ENCODE results near the gene GNAS-AS1.

The GNAS-AS1 gene

DNA sequence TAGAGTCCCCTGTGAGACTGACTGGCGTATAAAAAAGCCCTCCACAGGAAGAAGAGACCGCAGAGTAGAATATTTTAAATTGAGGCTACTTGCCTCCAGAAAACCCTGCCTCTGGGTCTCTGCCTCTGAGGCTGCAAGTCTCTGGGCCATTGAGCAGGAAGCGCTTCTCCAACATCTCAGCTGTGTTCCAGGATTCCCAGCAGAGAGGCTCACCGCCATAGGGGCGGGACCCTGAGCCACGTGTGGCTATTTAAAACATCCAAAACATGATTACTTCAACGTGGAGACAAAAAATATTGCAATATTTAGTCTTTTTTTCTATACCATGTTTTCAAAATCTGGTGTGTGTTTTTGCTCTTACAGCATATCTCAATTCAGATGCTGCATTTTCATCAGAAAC, 59.4 kb downstream of the GNAS-AS1 start:
- Histone ChIP-seq H3K4me3 (IDR thresholded peaks at IDR 0.05; ENCODE audit: insufficient read depth, low read depth, low read length) (no peak overlapping the region), H3K4me2 (no peak overlapping the region), H3K36me3 (ENCODE audit: insufficient read depth) (no peaks in the 10 kb centered on the region), H4K20me1 (ENCODE audit: insufficient read depth) (no peaks in the 10 kb centered on the region), H3K4me1 (ENCODE audit: low read depth, poor library complexity, severe bottlenecking) (no peaks in the 10 kb centered on the region), H3K79me2 (ENCODE audit: insufficient read depth, low read depth) (no peaks in the 10 kb centered on the region), H2AFZ (ENCODE audit: low read depth) (no peak overlapping the region), H3K27me3 (ENCODE audit: insufficient read depth, low read depth) (peaks cover 72% of the 10 kb centered on the region), H3K27ac (no peak overlapping the region), H3K9ac (no peak overlapping the region)
- TF ChIP-seq, protein P1, sequence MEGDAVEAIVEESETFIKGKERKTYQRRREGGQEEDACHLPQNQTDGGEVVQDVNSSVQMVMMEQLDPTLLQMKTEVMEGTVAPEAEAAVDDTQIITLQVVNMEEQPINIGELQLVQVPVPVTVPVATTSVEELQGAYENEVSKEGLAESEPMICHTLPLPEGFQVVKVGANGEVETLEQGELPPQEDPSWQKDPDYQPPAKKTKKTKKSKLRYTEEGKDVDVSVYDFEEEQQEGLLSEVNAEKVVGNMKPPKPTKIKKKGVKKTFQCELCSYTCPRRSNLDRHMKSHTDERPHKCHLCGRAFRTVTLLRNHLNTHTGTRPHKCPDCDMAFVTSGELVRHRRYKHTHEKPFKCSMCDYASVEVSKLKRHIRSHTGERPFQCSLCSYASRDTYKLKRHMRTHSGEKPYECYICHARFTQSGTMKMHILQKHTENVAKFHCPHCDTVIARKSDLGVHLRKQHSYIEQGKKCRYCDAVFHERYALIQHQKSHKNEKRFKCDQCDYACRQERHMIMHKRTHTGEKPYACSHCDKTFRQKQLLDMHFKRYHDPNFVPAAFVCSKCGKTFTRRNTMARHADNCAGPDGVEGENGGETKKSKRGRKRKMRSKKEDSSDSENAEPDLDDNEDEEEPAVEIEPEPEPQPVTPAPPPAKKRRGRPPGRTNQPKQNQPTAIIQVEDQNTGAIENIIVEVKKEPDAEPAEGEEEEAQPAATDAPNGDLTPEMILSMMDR (conservative IDR thresholded peaks at IDR 0.05; ENCODE audit: low read depth, low read length): no peak

DNA sequence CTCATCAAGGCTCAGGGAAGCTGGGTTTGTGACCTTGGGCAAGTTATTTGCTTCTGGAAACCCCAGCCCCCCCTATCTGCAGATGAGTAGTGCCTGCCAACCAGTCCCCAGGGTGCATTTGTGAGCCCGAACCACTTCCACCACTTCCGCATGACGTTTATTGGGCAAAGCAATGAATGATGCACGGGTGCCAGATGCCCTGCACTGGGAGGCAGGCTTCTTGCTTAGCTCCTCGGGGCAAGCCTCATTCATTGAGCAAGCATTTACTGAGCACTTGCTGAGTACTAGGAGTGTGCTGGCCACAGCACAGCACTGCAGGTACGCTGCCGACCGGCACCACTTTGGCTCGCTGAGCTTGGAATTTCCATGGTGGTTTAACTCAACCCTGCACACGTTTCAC, 60.2 kb downstream of the GNAS-AS1 start:
- H3K4me1 ChIP-seq (ENCODE audit: low read depth, poor library complexity, severe bottlenecking): no peaks in the 10 kb centered on the region
- no peak overlapping the region for H3K9ac ChIP-seq
- TF ChIP-seq, protein P1 (conservative IDR thresholded peaks at IDR 0.05; ENCODE audit: low read depth, low read length): no peak
- H3K27me3 ChIP-seq (ENCODE audit: insufficient read depth, low read depth): peaks cover 66% of the 10 kb centered on the region
- H3K4me2 ChIP-seq: no peak overlapping the region
- no peak overlapping the region for H2AFZ ChIP-seq (ENCODE audit: low read depth)
- H3K27ac ChIP-seq: no peak overlapping the region
- H3K79me2 ChIP-seq (ENCODE audit: insufficient read depth, low read depth): no peaks in the 10 kb centered on the region
- no peak overlapping the region for H3K4me3 ChIP-seq (IDR thresholded peaks at IDR 0.05; ENCODE audit: insufficient read depth, low read depth, low read length)
- no peaks in the 10 kb centered on the region for H4K20me1 ChIP-seq (ENCODE audit: insufficient read depth)
- H3K36me3 ChIP-seq (ENCODE audit: insufficient read depth): no peaks in the 10 kb centered on the region

DNA sequence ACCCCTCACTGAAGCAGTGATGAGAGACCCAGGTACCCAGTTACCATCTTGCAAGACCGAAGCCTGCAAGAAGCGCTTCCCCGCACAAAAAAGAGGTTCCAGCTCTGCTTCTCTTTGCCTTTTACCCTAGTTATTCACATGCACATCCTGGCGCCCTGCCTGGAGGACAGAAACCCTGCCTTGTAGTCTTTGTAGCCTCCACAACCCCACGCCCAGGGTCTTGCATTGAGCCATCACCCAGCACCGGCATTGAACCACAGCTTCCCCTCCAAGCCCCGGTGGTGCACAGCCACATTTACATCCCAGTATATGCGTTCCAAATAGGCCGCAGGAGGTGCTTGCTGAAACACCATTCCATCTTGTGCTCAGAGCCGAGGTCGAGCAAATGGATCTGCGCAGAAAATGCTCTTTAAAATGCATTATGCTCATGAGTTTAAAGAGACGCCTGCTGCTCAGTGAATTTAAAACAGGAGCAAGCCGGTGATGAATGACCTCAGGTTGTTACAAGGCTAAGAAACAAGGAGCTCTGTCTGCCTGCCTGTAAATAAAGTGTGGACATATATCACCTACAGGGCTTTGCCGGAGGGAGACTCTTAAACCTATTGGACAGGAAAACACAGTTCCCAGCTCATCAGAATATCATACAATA, 61.7 kb downstream of the GNAS-AS1 start:
- Histone ChIP-seq H3K4me2 (no peak overlapping the region), H2AFZ (ENCODE audit: low read depth) (no peak overlapping the region), H3K9ac (no peak overlapping the region), H3K79me2 (ENCODE audit: insufficient read depth, low read depth) (no peaks in the 10 kb centered on the region), H3K4me3 (IDR thresholded peaks at IDR 0.05; ENCODE audit: insufficient read depth, low read depth, low read length) (no peak overlapping the region), H3K4me1 (ENCODE audit: low read depth, poor library complexity, severe bottlenecking) (no peaks in the 10 kb centered on the region), H3K36me3 (ENCODE audit: insufficient read depth) (no peaks in the 10 kb centered on the region), H4K20me1 (ENCODE audit: insufficient read depth) (no peaks in the 10 kb centered on the region), H3K27ac (no peak overlapping the region), H3K27me3 (ENCODE audit: insufficient read depth, low read depth) (peaks cover 66% of the 10 kb centered on the region)
- TF ChIP-seq, protein P1 (conservative IDR thresholded peaks at IDR 0.05; ENCODE audit: low read depth, low read length): no peak

DNA sequence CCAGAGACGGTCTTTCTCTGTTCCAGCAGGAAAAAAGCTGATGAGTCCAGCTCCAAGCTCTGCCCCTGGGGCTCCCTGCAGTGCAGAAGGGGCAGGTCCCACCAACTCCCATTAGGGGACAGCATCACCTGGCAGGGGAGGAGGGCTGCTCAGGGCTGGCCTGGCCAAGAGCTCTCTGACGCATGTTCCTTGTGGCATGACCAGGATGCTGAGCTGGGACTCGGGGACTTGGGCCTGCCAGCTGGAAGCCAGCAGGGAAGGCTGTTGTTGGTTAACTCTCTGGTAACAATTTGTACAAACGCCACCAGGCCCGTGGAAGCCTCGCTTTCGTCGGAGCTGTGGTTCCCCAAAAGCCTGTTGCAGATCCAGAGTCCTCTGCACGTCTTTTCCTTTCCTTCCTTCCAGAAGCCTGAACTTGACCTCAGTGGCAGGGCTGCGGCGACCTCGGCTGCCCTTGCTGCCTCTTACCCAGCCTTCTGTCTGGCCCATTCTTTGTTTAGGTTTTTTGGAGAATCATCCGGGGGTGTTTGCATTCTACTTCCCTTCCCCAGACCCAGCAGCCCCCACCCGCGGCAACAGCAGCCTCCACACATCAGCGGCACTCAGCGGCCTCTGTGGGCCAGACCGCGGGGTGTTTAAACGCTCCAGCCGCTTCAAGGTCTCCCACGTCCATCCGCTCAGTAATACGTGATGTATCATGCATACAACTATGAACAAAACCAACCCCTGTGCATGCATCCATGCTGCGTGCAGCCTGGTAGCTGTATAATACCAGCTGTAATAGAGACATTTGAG, 63.3 kb downstream of the GNAS-AS1 start:
- H3K36me3 ChIP-seq (ENCODE audit: insufficient read depth): no peaks in the 10 kb centered on the region

More for the DNA sequence above, 63.3 kb downstream of the GNAS-AS1 start:
- Histone ChIP-seq H2AFZ (ENCODE audit: low read depth) (no peak overlapping the region), H3K4me2 (no peak overlapping the region), H3K9ac (no peak overlapping the region), H3K4me3 (IDR thresholded peaks at IDR 0.05; ENCODE audit: insufficient read depth, low read depth, low read length) (no peak overlapping the region), H4K20me1 (ENCODE audit: insufficient read depth) (no peaks in the 10 kb centered on the region), H3K79me2 (ENCODE audit: insufficient read depth, low read depth) (no peaks in the 10 kb centered on the region), H3K27me3 (ENCODE audit: insufficient read depth, low read depth) (peaks cover 71% of the 10 kb centered on the region), H3K27ac (no peak overlapping the region), H3K4me1 (ENCODE audit: low read depth, poor library complexity, severe bottlenecking) (no peaks in the 10 kb centered on the region)
- TF ChIP-seq, protein P1 (conservative IDR thresholded peaks at IDR 0.05; ENCODE audit: low read depth, low read length): no peak

Measured in KMS-11 (cell line).